HuH-7 (cell line): Measurements from ENCODE around the gene NIN.
A peak's percentile ranks its signal among the peaks of the same experiment; 100 is the strongest.

Experiments
- DNase-seq: peaks from one replicate; pipeline ENCODE4 v3.0.0; 2011; ENCODE audit warnings: low spot score

The NIN gene

GRCh38 chr14:50830932-50831725, at the start of gene NIN:
Gene NIN (minus strand): TSS chr14:50831162. CDS start chr14:50822056, 9,106 bp downstream.
- DNase-seq: peak; percentile 56

GRCh38 chr14:50875359-50876070, 44.6 kb upstream of the NIN start:
- peak; percentile 63 for DNase-seq

GRCh38 chr14:50874757-50875156, 43.8 kb upstream of the NIN start:
- DNase-seq: peak; percentile 26

GRCh38 chr14:50871914-50872732, 41.2 kb upstream of the NIN start, which contains the start of gene ABHD12B:
Gene ABHD12B (plus strand): TSS chr14:50872053. CDS start chr14:50872175, 122 bp downstream.
- DNase-seq: no peak

- no peak for DNase-seq
These were observed 40.3 kb upstream of the NIN start for GRCh38 chr14:50871228-50871627.

GRCh38 chr14:50865391-50866076, 34.6 kb upstream of the NIN start:
- DNase-seq: no peak

GRCh38 chr14:50864946-50865345, 34.0 kb upstream of the NIN start:
- DNase-seq: no peak

GRCh38 chr14:50864237-50864636, 33.3 kb upstream of the NIN start:
- no peak for DNase-seq

GRCh38 chr14:50862036-50862570, 31.1 kb upstream of the NIN start:
- no peak for DNase-seq

GRCh38 chr14:50860478-50861086, 29.6 kb upstream of the NIN start:
- DNase-seq: peak; percentile 50

GRCh38 chr14:50859296-50859624, 28.3 kb upstream of the NIN start:
- no peak for DNase-seq

- DNase-seq: no peak
These were observed 25.7 kb upstream of the NIN start for GRCh38 chr14:50856660-50857059.

GRCh38 chr14:50855558-50855957, 24.6 kb upstream of the NIN start:
- DNase-seq: no peak

- DNase-seq: no peak
These were observed 23.6 kb upstream of the NIN start for GRCh38 chr14:50854521-50854920.

- no peak for DNase-seq
These were observed 22.9 kb upstream of the NIN start for GRCh38 chr14:50853891-50854290.

- DNase-seq: no peak
These were observed 15.4 kb upstream of the NIN start for GRCh38 chr14:50846226-50846880.

GRCh38 chr14:50845166-50845565, 14.2 kb upstream of the NIN start:
- no peak for DNase-seq

- no peak for DNase-seq
These were observed 13.4 kb upstream of the NIN start for GRCh38 chr14:50844391-50844790.

GRCh38 chr14:50839691-50840090, 8.7 kb upstream of the NIN start:
- DNase-seq: no peak

- no peak for DNase-seq
These were observed 8.1 kb upstream of the NIN start for GRCh38 chr14:50839048-50839447.
